PC-9 (cell line): ENCODE data around the gene FAM193B.

Source experiments
- CTCF ChIP-seq: fragments of 200-600 bp; sonication (generic); conservative IDR thresholded peaks from 2 replicates; pipeline ENCODE4 v1.6.1; 2017; ENCODE audit warnings: mixed run types, antibody characterized with exemption, mild to moderate bottlenecking, moderate library complexity
- EZH2 ChIP-seq: fragments of 200-600 bp; sonication (generic); IDR thresholded peaks from 2 replicates; pipeline ENCODE4 v1.8.0; 2017; ENCODE audit warnings: antibody characterized with exemption, low read depth

GRCh38 chr5:177568326-177568725 lies 14.0 kb upstream of the FAM193B start:
- TF ChIP-seq CTCF = no peak
- TF ChIP-seq EZH2 = no peak
